22Rv1 (cell line): ENCODE data around the gene GOLGA2.

Experiments used
- ZFX ChIP-seq: fragments of 450-650 bp; IDR thresholded peaks from 2 replicates; pipeline ENCODE4 v1.6.1; 2017; ENCODE audit warnings: antibody characterized with exemption, borderline replicate concordance
- TF ChIP-seq, protein P1 (sequence below): fragments of 450-650 bp; IDR thresholded peaks from 2 replicates; pipeline ENCODE4 v1.5.1; 2017; ENCODE audit warnings: mild to moderate bottlenecking

DNA sequence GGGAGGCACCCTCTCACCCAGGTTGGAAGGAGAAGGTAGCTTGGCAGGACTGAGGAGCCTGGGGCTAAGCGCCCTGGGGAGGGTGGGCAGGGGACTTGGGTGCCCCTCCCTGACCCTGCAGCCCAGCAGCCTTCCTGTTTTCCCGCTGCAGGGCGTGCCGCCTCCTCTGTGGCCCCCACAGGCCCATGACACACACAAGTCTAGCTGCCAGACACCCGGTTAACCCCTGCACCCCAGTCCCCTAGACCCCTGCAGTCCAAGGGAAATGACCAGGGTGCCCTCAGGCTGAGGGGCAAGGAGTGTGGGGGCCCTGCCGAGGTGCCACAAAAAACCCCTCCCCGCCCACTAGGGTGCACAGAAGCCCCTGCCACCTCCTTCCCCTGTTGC is 33.0 kb downstream of the GOLGA2 start:
- TF ChIP-seq, protein P1, sequence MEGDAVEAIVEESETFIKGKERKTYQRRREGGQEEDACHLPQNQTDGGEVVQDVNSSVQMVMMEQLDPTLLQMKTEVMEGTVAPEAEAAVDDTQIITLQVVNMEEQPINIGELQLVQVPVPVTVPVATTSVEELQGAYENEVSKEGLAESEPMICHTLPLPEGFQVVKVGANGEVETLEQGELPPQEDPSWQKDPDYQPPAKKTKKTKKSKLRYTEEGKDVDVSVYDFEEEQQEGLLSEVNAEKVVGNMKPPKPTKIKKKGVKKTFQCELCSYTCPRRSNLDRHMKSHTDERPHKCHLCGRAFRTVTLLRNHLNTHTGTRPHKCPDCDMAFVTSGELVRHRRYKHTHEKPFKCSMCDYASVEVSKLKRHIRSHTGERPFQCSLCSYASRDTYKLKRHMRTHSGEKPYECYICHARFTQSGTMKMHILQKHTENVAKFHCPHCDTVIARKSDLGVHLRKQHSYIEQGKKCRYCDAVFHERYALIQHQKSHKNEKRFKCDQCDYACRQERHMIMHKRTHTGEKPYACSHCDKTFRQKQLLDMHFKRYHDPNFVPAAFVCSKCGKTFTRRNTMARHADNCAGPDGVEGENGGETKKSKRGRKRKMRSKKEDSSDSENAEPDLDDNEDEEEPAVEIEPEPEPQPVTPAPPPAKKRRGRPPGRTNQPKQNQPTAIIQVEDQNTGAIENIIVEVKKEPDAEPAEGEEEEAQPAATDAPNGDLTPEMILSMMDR = no peak
- TF ChIP-seq ZFX = no peak
